PC-3 (cell line): Measurements from ENCODE around the gene CCER1. TPM values are rescaled to one million over a fixed set of nuclear protein-coding genes. Genes with fewer than 3 reads are reported as not detected.

Experiments used
- ATAC-seq: fragments of 200-7000 bp; cut with Tn5 transposase; 2 replicates; pipeline ENCODE4 v1.9.1; 2020; ENCODE audit warnings: mild to moderate bottlenecking, moderate library complexity
- BruUV-seq: library from RNA; stranded (reverse); fragments of 400-500 nt; replicated peaks from 2 replicates; lab custom pipeline; 2021; lab: Mats Ljungman, UMichigan
- CTCF ChIA-PET: fragments of 300-600 bp; sonication (Branson Sonifier 250); formaldehyde crosslinking; loops from one replicate; lab custom pipeline; 2022; ENCODE audit warnings: antibody characterized with exemption; lab: Charles Lee
- POLR2A ChIA-PET: fragments of 300-600 bp; sonication (Branson Sonifier 250); formaldehyde crosslinking; loops from one replicate; lab custom pipeline; 2022; ENCODE audit warnings: antibody characterized with exemption; ENCODE audit not compliant: unreplicated experiment; lab: Charles Lee
- DNase-seq: peaks from one replicate; pipeline ENCODE4 v3.0.0-alpha.2; 2015
- H2AFZ ChIP-seq: fragments of 300-600 bp; sonication (generic); 2 replicates; pipeline ENCODE4 v1.6.0; 2016; ENCODE audit warnings: antibody characterized with exemption, low read length
- H3F3A ChIP-seq: fragments of 300-600 bp; sonication (generic); one replicate; pipeline ENCODE4 v1.6.0; 2017; ENCODE audit warnings: antibody characterized with exemption, low read length, control low read depth, mild to moderate bottlenecking; ENCODE audit not compliant: unreplicated experiment
- H3K27ac ChIP-seq: fragments of 300-600 bp; sonication (generic); 2 replicates; pipeline ENCODE4 v1.5.1; 2016; ENCODE audit warnings: mild to moderate bottlenecking, low read length
- H3K27me3 ChIP-seq: fragments of 300-600 bp; sonication (generic); 2 replicates; pipeline ENCODE4 v1.6.1; 2016; ENCODE audit warnings: low read length, mixed read lengths
- H3K36me3 ChIP-seq: fragments of 300-600 bp; sonication (generic); 2 replicates; pipeline ENCODE4 v1.6.1; 2016; ENCODE audit warnings: low read depth, mixed run types, low read length, mixed read lengths
- H3K4me1 ChIP-seq: fragments of 300-600 bp; sonication (generic); 2 replicates; pipeline ENCODE4 v1.5.1; 2016; ENCODE audit warnings: low read length; ENCODE audit not compliant: insufficient read depth
- H3K4me2 ChIP-seq: fragments of 300-600 bp; sonication (generic); 2 replicates; pipeline ENCODE4 v1.6.0; 2016; ENCODE audit warnings: low read length
- H3K4me3 ChIP-seq: fragments of 300-600 bp; sonication (generic); 2 replicates; pipeline ENCODE4 v1.5.1; 2016; ENCODE audit warnings: mild to moderate bottlenecking, low read length, mixed read lengths
- H3K79me2 ChIP-seq: fragments of 300-600 bp; sonication (generic); 2 replicates; pipeline ENCODE4 v1.6.1; 2017; ENCODE audit warnings: low read length, mixed read lengths
- H3K9ac ChIP-seq: fragments of 300-600 bp; sonication (generic); 2 replicates; pipeline ENCODE4 v1.6.0; 2016; ENCODE audit warnings: mild to moderate bottlenecking, low read length
- H3K9me2 ChIP-seq: fragments of 300-600 bp; sonication (generic); replicated peaks from 2 replicates; pipeline ENCODE4 v1.6.1; 2016; ENCODE audit warnings: mixed run types, low read length, mixed read lengths
- H3K9me3 ChIP-seq: fragments of 300-600 bp; sonication (generic); 2 replicates; pipeline ENCODE4 v1.6.1; 2016; ENCODE audit warnings: low read length, mixed read lengths
- H4K20me1 ChIP-seq: fragments of 300-600 bp; sonication (generic); 2 replicates; pipeline ENCODE4 v1.6.1; 2016; ENCODE audit warnings: low read length, mixed read lengths
- EZH2 ChIP-seq: fragments of 300-600 bp; sonication (generic); IDR thresholded peaks from one replicate; pipeline ENCODE4 v1.6.1; 2017; ENCODE audit warnings: antibody characterized with exemption, mild to moderate bottlenecking, low read length; ENCODE audit not compliant: unreplicated experiment
- EZH2phosphoT487 ChIP-seq: fragments of 300-600 bp; sonication (generic); IDR thresholded peaks from 2 replicates; pipeline ENCODE4 v1.6.1; 2018; ENCODE audit warnings: mild to moderate bottlenecking, antibody characterized with exemption, low read length, borderline replicate concordance
- intact Hi-C: fragments of 100-400 bp; cut with micrococcal nuclease; formaldehyde crosslinking; loops from 2 replicates; pipeline ENCODE4 v1.9.0; 2023
- total RNA-seq: library from RNA; depleted of rRNA; stranded (reverse); fragments of >200 nt; gene quantifications from 2 replicates; pipeline ENCODE4 v1.2.3, GENCODE V29; 2014
- TF ChIP-seq, protein P1 (sequence below): fragments of 300-600 bp; sonication (generic); conservative IDR thresholded peaks from 2 replicates; pipeline ENCODE4 v1.5.1; 2017; ENCODE audit warnings: antibody characterized with exemption, low read depth, mild to moderate bottlenecking, low read length

Gene CCER1
- total RNA-seq, 1 experiment from 2014 or later, result not detected

DNA sequence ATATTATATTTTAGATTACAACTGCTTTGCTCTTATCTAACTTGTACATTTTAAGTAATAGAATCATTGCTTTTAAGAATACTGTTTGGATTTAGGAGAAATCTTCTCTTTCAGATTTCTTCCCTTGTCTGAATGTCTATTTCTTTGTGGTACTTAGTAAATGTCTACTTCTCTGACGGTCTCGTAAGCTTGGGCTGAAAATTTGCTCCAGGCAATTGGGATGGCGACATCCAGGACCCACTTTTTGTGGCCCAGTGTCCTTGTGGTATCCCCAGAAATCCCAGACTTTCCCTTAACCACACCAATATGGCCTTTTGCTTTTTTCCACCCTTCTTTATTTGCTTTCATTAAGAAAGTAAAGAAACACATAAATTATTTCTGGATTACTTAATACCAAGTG is 24.0 kb upstream of the CCER1 start:
- CTCF ChIA-PET, result interaction anchor here (1.0 to 1.4 kb wide), 2 partner anchors 130 to 351 kb away, joined by 3 read pairs; no protein-coding TSS in a partner anchor
- intact Hi-C loops, result loop anchor here (5.0 kb wide), 1 partner anchor 198 kb away; no protein-coding TSS in a partner anchor
- Histone ChIP-seq H3K79me2 (no peaks in the 10 kb centered on the region), H4K20me1 (no peaks in the 10 kb centered on the region), H3K4me1 (peaks cover 19% of the 10 kb centered on the region), H3K36me3 (no peaks in the 10 kb centered on the region), H3F3A (no peaks in the 10 kb centered on the region), H2AFZ (no peak overlapping the region), H3K9me2 (no peaks in the 10 kb centered on the region), H3K27me3 (no peaks in the 10 kb centered on the region), H3K27ac (no peak overlapping the region), H3K4me3 (no peak overlapping the region), H3K9ac (no peak overlapping the region), H3K4me2 (no peak overlapping the region), H3K9me3 (no peaks in the 10 kb centered on the region)
- POLR2A ChIA-PET, result no interaction called here
- no TSS peak for BruUV-seq
- ATAC-seq, result no peak
- no peak for TF ChIP-seq EZH2
- no peak for TF ChIP-seq EZH2phosphoT487
- TF ChIP-seq, protein P1, sequence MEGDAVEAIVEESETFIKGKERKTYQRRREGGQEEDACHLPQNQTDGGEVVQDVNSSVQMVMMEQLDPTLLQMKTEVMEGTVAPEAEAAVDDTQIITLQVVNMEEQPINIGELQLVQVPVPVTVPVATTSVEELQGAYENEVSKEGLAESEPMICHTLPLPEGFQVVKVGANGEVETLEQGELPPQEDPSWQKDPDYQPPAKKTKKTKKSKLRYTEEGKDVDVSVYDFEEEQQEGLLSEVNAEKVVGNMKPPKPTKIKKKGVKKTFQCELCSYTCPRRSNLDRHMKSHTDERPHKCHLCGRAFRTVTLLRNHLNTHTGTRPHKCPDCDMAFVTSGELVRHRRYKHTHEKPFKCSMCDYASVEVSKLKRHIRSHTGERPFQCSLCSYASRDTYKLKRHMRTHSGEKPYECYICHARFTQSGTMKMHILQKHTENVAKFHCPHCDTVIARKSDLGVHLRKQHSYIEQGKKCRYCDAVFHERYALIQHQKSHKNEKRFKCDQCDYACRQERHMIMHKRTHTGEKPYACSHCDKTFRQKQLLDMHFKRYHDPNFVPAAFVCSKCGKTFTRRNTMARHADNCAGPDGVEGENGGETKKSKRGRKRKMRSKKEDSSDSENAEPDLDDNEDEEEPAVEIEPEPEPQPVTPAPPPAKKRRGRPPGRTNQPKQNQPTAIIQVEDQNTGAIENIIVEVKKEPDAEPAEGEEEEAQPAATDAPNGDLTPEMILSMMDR, result no peak
- no peak for DNase-seq

DNA sequence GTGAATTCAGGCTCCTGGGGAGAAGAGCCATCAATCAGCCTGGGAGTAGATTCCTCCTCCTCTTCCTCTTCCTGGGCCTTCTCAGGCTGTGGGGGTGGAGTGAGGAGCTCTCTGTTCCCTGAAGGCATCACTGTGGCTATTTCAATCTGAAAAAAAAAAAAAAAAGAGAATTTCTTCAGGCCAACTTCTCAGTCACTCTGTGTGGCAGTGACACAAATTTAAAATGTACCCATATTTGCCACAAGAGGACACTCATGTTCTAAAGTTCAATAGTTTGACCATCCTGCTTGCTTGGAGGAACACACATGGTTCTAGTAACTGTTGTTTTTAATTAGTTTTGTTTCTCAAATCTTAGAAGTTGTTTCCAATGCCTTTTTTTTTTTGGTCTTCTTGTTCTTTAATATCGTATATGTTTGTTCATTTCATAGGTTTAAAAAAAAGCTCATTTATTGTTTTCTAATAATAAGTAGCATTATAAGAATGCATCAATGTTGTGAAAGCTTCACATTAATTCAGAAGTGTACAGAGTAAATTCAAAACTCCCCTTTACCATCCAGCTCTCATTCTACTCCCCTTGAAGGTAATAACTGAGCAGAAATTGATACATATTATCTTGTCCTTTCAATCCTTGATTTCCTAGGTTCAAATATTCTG is 23.3 kb upstream of the CCER1 start:
- Histone ChIP-seq H3K4me3 (no peak overlapping the region), H3K79me2 (no peaks in the 10 kb centered on the region), H2AFZ (no peak overlapping the region), H3K9ac (no peak overlapping the region), H3K27ac (no peak overlapping the region), H4K20me1 (no peaks in the 10 kb centered on the region), H3K36me3 (no peaks in the 10 kb centered on the region), H3K9me3 (no peaks in the 10 kb centered on the region), H3K9me2 (no peaks in the 10 kb centered on the region), H3K4me2 (no peak overlapping the region), H3K4me1 (peaks cover 27% of the 10 kb centered on the region), H3F3A (no peaks in the 10 kb centered on the region), H3K27me3 (no peaks in the 10 kb centered on the region)
- POLR2A ChIA-PET, result no interaction called here
- BruUV-seq, result no TSS peak
- DNase-seq (peak; percentile 81), ATAC-seq (peak; percentile 83)
- CTCF ChIA-PET, result interaction anchor here (0.5 to 1.0 kb wide), 5 partner anchors 9 to 351 kb away, joined by 3 to 5 read pairs (median 4); no protein-coding TSS in a partner anchor
- TF ChIP-seq, protein P1, result peak; percentile 90
- no peak for TF ChIP-seq EZH2phosphoT487
- intact Hi-C loops, result loop anchor here (1.0 to 5.0 kb wide), 5 partner anchors 131 to 377 kb away; no protein-coding TSS in a partner anchor

DNA sequence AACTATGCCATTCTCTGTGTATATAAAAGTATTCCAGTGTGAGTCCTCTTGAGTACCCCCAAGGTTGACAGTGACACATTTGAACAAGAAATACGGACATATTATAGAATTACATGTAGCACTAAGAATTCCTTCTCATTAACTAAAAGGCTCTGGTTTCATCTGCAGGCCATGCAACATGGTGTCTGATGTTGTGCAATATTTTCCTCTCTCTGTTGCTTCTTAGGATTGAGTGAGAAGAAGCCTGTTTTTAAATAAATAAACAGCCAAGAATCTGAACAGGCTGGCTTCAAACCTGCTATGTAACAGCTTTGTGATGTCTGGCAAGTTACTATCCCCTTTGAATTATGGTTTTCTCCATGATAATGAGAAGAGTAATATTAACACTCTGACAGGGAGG is 22.2 kb upstream of the CCER1 start:
- H3F3A ChIP-seq, result no peaks in the 10 kb centered on the region
- DNase-seq, result no peak
- no peaks in the 10 kb centered on the region for H3K79me2 ChIP-seq
- H3K4me3 ChIP-seq, result no peak overlapping the region
- no peaks in the 10 kb centered on the region for H3K36me3 ChIP-seq
- no TSS peak for BruUV-seq
- no peaks in the 10 kb centered on the region for H3K9me3 ChIP-seq
- no peaks in the 10 kb centered on the region for H3K9me2 ChIP-seq
- no peaks in the 10 kb centered on the region for H4K20me1 ChIP-seq
- H2AFZ ChIP-seq, result no peak overlapping the region
- peaks cover 27% of the 10 kb centered on the region for H3K4me1 ChIP-seq
- intact Hi-C loops, result loop anchor here (5.0 kb wide), 1 partner anchor 200 kb away; no protein-coding TSS in a partner anchor
- ChIA-PET CTCF (no interaction called here), POLR2A (no interaction called here)
- H3K27me3 ChIP-seq, result no peaks in the 10 kb centered on the region
- no peak overlapping the region for H3K27ac ChIP-seq
- TF ChIP-seq EZH2, result no peak
- TF ChIP-seq, protein P1, result no peak
- no peak for TF ChIP-seq EZH2phosphoT487
- ATAC-seq, result no peak
- no peak overlapping the region for H3K4me2 ChIP-seq
- no peak overlapping the region for H3K9ac ChIP-seq
